ENCODE measurements around the gene TMPRSS11B. TPM values are rescaled to one million over a fixed set of nuclear protein-coding genes. Genes with fewer than 3 reads are reported as not detected.

TMPRSS11B gene
- total RNA-seq, 2 donors from 2014 or later, result not detected

- DNase-seq (ENCODE audit: low spot score), result no peak
- Histone ChIP-seq H3K36me3 (no peaks in the 10 kb centered on the region), H3K27ac (no peak overlapping the region), H3K27me3 (replicated peaks; ENCODE audit: insufficient read depth) (no peaks in the 10 kb centered on the region), H3K9me3 (no peaks in the 10 kb centered on the region), H3K4me1 (ENCODE audit: control insufficient read depth in 1 of 2, low read depth in 2 of 2) (no peaks in the 10 kb centered on the region), H3K4me3 (no peak overlapping the region)
- no peak for TF ChIP-seq CTCF (IDR thresholded peaks at IDR 0.05)
- no peak for ATAC-seq (ENCODE audit: insufficient number of reproducible peaks, low FRiP score, low read depth)
Measured at GRCh38 chr4:68187145-68187544, 58.3 kb downstream of the TMPRSS11B start.

- no peak for TF ChIP-seq CTCF (IDR thresholded peaks at IDR 0.05)
- Histone ChIP-seq H3K4me3 (no peak overlapping the region), H3K27ac (no peak overlapping the region), H3K27me3 (replicated peaks; ENCODE audit: insufficient read depth) (no peaks in the 10 kb centered on the region), H3K36me3 (no peaks in the 10 kb centered on the region), H3K9me3 (no peaks in the 10 kb centered on the region), H3K4me1 (ENCODE audit: control insufficient read depth in 1 of 2, low read depth in 2 of 2) (no peaks in the 10 kb centered on the region)
- no peak for ATAC-seq (ENCODE audit: insufficient number of reproducible peaks, low FRiP score, low read depth)
- no peak for DNase-seq (ENCODE audit: low spot score)
Measured at GRCh38 chr4:68184923-68185322, 60.6 kb downstream of the TMPRSS11B start.

GRCh38 chr4:68183417-68183816, 62.1 kb downstream of the TMPRSS11B start:
- no peak for DNase-seq (ENCODE audit: low spot score)
- Histone ChIP-seq H3K36me3 (no peaks in the 10 kb centered on the region), H3K9me3 (no peaks in the 10 kb centered on the region), H3K4me3 (no peak overlapping the region), H3K27me3 (replicated peaks; ENCODE audit: insufficient read depth) (no peaks in the 10 kb centered on the region), H3K4me1 (ENCODE audit: control insufficient read depth in 1 of 2, low read depth in 2 of 2) (no peaks in the 10 kb centered on the region), H3K27ac (no peak overlapping the region)
- no peak for ATAC-seq (ENCODE audit: insufficient number of reproducible peaks, low FRiP score, low read depth)
- TF ChIP-seq CTCF (IDR thresholded peaks at IDR 0.05), result no peak

GRCh38 chr4:68182382-68182820, 63.1 kb downstream of the TMPRSS11B start:
- no peaks in the 10 kb centered on the region for H3K9me3 ChIP-seq
- DNase-seq (ENCODE audit: low spot score) (no peak), ATAC-seq (ENCODE audit: insufficient number of reproducible peaks, low FRiP score, low read depth) (no peak)
- no peaks in the 10 kb centered on the region for H3K4me1 ChIP-seq (ENCODE audit: control insufficient read depth in 1 of 2, low read depth in 2 of 2)
- no peak for TF ChIP-seq CTCF (IDR thresholded peaks at IDR 0.05)
- H3K27me3 ChIP-seq (replicated peaks; ENCODE audit: insufficient read depth), result no peaks in the 10 kb centered on the region
- H3K36me3 ChIP-seq, result no peaks in the 10 kb centered on the region
- H3K4me3 ChIP-seq, result no peak overlapping the region
- H3K27ac ChIP-seq, result no peak overlapping the region

GRCh38 chr4:68180849-68181526, 64.5 kb downstream of the TMPRSS11B start:
- no peaks in the 10 kb centered on the region for H3K27me3 ChIP-seq (replicated peaks; ENCODE audit: insufficient read depth)
- no peaks in the 10 kb centered on the region for H3K4me1 ChIP-seq (ENCODE audit: control insufficient read depth in 1 of 2, low read depth in 2 of 2)
- no peaks in the 10 kb centered on the region for H3K36me3 ChIP-seq
- H3K4me3 ChIP-seq, result no peak overlapping the region
- H3K27ac ChIP-seq, result no peak overlapping the region
- ATAC-seq (ENCODE audit: insufficient number of reproducible peaks, low FRiP score, low read depth) (no peak), DNase-seq (ENCODE audit: low spot score) (no peak)
- no peaks in the 10 kb centered on the region for H3K9me3 ChIP-seq
- no peak for TF ChIP-seq CTCF (IDR thresholded peaks at IDR 0.05)
